NCI-H1105 treated with DMSO at 0.1 percent for 48 hours (cell line): Measurements from ENCODE around the gene UNC5B.
"Not testable (repeated sequence)": the region's sequence is repeated elsewhere in the genome, so short reads cannot be mapped to it uniquely, and the experiment has no call there.

ENCODE experiments used
- DNase-seq: peaks from one replicate; lab custom pipeline; 2025; lab: John Stamatoyannopoulos, UW

The UNC5B gene

DNA sequence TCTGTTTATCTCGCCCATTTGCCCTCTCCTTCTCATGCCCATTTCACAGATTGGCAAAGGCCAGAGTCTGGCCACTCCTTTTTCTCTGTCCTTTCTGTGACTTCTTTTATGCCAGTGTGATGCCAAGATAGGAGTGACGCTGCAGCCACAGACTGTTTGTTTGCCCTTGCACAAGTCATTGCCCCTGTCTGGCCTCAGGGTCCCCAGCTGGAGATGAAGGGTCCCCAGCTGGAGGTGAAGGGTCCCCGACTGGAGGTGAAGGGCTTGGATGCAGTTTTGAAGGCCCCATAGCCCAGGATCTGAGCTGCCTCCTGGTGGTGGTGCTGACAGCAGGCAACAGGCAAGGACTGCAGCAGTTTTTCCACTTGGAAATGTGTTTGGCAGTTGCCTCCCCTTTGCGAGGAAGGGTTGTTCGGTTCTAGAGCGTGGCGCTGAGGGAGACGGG, 55.9 kb downstream of the UNC5B start:
- DNase-seq: no peak

DNA sequence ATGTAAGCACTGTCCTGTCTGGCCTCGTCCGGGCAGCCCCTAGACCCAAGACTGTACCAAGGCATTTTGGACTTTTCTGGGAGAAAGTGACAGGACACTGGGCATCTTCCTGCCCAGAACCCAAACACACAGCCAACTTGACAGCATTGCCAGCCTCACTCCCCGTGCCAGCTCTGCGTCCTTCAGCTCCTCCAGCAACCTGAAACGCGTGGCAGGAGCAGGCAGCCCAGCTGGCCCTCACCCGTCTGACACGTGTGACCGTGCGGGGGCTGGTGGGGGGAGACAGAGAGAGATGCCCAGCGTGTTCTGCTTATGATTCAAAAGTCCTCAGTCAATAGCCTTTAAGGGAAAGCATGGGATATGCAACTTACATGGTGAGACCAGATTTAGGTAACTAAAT, 56.4 kb downstream of the UNC5B start:
- no peak for DNase-seq

DNA sequence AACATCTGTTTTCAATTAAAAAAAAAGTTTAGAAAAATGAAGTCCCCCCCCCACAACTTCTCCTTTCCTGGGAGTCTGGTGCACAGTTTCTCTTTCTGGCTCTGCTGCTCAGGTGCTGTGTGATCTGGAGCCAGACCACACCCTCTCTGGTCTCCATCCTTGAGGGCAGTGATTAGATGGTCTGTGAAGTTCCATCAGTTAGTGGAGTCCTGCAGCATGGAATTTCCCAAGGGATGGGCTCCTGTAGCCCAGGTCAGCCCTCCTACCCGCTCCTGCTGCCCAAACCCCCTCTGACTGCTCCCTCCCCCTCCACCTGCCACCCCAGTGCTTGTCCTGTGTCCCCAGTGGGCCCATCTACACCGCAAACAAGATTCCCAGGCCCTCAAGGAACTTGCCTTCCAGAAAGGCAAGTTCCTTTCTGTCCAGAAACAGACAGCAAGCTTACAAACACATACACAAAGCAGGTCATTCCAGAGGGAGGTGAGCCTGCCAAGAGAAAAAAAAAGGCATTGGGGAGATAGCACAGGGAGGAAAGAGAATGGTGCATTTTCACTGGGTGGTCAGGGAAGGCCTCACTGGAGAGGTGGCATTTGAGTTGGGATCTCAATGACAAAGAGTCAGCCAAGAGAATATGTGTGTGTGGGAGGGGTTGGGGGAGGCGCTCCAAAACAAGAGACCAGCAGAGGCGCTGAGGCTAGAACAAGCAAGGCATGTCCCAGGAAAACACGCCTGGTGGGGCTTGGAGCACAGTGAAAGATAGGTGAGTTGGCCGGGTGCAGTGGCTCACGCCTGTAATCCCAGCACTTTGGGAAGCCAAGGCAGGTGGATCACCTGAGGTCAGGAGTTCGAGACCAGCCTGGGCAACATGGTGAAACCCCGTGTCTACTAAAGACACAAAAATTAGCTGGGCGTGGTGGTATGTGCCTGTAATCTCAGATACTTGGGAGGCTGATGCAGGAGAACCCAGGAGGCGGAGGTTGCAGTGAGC, 57.2 kb downstream of the UNC5B start:
- DNase-seq: no peak

DNA sequence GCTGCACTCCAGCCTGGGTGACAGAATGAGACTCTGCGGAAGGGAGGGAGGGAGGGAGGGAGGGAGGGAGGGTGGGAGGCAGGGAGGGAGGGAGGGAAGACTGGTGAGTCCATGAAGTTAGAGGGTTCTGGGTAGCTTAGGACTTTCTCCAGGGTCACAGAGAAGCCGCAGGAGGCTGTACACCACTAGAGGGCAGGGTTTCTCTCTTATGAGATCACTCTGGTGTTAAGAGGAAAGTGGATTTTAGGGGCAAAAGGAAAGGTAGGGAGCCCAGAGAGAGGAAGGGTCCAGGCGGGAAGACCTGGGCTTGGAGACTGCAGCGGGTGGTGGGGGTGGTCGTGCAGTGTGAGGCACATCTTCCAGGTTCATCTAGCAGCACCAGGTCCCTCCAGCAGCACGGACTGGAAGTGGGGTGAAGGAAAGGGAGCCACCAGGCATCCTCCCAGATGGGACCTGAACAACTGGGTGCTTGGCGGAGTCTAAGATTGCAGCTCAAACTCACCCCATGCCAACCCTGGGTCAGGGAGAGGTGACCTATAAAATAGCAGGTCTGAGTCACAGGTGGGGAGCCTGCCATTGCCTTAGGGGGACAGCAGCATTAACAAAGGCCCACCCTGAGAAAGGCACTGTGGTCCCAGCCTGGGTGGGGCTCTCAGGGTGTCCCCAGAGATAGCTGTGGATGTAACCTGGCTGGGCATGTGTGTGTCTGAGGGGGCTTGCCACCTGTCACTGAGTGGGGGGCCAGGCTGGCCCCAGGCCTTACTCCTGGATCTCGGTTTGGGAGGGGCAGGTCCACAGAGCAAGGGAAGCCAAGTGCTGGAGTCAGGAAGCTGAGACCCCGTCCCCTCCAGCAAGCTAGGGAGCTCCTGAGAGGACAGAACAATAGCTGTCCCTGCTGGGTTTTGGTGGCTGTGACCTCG, 58.2 kb downstream of the UNC5B start:
- DNase-seq: peak; percentile 33

DNA sequence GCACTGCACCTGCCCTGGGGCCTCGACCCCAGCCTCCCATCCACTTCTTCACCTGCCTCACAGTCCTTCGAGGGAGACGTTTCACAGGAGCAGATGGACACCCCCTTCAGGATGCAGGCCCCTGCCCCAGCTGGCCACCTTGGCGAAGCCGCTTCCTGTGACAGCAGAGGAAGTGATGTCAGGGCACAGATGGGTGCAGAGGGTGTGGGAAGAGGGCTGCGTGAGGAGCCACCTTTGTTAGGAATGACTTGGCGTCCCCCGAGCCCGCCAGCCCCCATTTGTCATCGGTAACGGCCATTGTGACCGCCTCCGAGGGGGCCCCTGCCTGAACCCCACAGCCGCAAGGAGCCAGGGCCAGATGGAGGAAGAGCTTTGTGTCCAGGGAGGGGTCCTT, 59.3 kb downstream of the UNC5B start:
- no peak for DNase-seq

DNA sequence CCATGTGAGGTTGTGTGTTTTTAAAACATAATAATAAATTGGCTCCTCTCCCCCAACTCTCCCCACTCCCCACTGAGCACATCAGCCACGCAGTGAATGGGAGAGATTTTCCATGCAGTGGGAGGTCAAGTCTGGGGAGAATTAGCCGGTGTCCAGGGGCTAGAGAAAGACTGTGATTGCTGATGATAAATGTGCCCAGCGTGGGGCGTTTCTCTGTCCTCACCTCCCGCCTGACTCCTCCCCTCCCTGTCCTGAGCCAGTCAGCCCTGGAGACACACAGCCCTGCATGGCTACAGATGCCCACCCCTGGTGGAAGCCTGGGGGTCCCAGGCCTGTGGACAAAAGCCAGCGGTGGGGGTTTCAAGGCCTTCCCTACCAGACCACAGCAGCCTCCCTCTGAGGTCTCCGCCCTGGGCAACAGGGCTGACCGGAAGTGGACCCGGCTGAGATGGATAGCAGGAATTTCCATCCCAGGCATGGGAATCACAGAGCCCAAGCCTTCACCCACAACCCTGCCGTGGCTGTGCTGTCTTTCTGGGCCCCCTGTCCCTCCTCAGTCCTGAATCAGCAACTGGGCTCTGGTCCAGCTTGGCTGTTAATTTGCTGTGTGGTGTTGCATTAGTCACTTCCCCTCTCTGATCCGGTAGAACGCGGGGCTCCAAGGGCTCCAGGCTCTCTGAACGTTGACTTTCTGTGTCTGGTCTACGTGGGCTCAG, 59.8 kb downstream of the UNC5B start:
- no peak for DNase-seq

DNA sequence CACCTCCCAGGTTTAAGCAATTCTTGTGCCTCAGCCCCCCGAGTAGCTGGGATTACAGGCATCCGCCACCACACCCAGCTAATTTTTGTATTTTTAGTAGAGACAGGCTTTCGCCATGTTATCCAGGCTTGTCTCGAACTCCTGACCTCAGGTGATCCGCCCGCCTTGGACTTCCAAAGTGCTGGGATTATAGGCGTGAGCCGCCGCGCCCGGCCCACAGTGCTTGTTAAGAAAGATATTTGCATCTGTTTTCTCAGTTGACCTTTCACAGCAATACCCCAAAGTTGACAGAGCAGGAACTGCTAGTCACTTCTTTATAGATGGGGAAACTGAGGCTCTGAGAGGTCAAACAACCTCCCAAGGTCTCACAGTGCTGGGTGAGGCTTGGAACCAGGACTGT, 60.6 kb downstream of the UNC5B start:
- DNase-seq: not testable (repeated sequence)

DNA sequence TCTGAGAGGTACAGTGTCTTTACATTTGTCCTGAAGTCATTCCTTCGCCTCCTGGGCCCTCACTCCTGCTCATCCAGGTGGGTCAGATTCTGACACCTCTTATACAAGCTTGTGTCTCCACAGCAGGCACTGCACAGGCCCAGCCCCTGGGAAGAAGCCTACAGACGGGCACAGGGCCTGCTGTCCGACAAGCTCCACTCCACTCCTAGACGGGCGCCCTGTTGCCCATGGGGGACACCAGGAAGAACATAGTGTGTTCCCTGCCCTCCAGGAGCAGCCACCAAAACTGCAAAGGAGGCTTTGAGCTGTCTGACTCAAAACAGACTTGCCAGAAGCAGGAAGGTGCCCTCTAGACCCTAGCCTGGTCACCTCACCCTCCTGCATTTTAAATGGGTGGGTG, 61.1 kb downstream of the UNC5B start:
- no peak for DNase-seq

DNA sequence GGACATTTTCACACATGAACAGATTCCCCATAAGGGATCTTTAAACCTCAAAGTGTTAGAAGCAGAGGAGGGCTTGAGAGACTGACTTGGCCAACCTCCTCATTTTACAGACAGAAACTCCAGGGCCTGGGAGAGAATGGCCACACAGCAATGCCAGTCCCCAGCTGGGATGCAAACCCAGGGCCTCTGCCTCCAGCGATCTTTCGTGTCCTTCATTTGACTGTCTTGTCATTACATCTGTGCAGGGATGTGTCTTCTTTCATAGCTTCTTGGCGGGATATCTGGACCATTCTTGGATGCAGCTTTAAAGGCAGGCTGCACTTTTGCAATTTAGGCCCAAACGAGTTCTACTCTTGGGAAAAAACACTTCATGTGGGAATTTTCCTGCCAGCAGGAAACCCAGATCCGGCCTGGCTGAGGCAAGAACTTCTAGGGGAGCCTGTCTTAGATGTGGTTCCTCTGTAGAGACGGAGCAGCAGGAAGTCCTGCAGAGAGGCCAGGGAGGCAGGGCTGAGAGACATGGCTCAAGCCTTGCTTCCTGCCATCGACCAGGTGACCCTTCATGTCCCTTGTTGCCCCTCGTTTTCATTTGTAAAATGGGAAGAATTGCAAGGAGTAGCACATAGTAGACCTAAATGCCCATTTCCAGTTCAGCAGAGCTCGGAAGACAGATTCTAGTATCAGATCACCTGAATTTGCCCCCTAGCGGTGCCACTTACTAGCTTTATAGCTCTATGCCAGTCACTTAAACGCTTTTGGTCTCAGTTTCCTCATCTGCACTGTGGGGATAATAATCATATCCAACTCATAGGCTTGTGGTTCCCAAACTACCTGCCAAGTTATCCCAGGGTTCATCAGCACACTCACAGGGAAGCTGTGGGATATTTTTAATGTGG, 62.8 kb downstream of the UNC5B start:
- DNase-seq: no peak

DNA sequence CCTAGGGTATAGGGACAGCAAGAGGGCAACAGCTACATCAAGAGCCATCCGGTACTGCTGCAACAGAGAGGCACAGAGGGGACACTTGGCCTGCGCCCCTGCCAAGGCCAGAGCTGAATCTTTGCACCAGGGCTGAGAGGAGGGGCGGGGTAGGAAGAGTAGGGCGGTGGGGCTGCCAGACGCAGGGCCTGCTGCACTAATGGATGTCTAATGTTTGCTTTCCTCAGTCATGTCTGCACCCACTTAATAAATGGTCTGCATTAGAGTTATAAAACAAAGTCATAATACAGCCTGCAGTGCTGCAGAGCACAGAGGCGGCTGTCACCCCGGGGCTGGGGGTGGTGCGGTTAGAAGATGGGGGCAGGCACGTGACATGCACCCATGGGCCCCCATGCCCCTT, 64.5 kb downstream of the UNC5B start:
- no peak for DNase-seq

DNA sequence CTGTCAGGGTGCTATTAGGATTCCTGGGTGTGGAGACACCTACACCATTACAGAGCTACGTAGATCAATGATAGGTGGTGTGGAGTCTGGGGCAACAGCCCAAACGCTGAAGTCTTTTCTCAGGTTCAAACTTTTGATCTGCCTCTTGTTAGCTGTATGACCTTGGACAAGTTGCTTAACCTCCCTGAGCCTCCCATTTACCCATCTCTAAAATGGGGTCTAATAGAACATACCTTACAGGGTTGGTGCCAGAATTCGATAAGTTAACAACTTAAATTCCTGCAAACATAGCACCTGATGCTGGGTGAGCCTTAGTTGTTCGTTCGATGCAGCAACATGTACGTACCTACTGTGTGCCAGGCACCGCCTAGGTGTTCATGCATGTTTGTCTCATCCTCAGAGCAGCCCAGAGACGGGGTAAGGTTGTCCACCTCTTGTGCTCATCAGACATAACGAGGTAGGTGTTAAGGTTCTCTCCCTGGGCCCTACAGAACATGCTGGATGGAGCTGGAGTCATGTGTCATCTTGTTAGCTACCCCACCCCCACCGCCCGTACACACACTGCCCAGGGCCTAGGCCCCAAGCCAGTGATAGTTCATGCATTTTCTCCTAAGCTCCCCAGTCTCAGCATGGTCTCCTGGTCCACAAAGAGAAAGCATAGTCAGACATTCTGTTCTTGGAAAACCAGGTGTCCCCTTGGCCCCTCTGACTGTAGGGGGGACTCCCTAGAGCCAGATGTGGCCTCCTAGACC, 65.7 kb downstream of the UNC5B start:
- DNase-seq: no peak

DNA sequence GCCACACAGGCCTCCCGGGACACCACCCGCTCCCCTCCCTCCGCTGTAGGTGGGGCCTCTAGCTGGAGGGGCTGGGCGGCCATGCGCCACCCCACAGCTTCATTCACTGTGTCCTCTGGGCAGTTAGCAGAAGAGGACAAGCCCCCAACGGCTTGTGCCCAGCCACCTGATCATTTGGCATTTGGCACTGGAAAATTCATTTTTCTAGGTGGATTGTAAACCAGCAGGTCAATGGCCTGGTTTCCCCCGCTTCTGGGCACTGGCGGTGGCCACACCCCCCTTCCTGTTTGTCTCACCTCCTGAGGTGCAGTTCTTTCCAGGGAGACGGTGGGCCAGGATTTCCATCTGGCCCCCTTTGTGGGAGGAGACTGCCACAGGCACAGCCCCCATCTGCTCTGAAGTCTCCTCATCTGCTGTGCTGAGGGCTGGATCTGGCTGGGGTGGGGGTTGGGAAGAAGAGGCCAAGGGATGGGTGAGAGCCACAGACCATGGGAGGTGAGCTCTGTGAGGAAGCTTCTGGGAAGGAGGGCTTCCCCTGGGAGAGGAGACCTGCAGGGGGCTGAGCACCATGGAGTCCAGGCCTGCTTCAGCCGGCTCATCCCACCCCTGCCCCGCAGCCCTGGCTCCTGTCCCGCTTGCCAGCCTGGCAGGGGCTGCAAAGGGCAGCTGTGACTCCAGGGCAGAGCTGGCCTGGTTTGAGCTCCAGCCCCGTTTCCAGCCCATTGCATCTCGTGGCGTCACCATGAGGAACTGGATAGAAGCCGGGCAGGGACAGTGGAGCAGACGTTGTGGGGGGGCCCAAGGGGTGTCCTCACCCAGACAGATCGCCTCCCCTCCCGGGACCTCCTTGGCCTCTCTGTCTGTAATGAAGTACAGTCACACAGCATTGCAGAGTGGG, 66.6 kb downstream of the UNC5B start:
- DNase-seq: no peak

DNA sequence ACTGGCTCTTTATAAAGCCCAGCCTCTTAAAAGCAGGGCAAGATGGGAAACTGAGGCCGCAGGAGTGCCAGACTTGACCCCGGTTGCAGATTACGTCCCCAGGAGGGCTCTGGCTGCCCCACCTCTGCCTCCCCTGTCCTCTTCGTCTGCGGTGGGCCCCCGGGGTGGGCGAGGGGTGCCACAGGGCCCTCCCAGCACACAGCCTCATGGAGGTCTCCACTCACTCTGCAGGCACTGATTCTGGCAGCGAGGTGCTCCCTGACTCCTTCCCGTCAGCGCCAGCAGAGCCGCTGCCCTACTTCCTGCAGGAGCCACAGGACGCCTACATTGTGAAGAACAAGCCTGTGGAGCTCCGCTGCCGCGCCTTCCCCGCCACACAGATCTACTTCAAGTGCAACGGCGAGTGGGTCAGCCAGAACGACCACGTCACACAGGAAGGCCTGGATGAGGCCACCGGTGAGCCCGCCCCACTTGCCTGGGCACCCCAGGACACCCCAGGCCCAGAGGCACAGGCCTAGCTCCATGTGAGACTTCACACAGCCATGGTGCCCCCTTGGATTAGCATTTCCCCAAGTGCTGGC, 67.3 kb downstream of the UNC5B start:
- no peak for DNase-seq

DNA sequence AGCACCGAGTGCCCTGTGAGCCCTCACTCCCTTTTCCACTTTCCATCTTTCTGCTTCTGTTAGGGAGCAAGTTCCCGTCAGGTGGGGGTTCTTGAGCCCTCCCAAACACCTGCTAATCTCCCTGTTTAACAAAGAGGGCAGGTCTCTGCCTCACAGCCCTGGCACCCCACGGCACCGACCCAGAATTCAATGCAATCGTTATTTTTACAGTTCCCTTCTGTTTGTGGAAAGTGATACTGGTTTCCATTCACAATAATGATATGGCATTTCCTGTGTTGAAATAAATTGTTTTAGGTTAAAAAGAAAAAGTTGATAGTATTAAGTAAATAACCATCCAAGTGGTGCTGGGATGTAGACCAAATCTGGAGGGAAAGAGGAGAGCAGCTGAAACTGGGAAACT, 67.8 kb downstream of the UNC5B start:
- no peak for DNase-seq

DNA sequence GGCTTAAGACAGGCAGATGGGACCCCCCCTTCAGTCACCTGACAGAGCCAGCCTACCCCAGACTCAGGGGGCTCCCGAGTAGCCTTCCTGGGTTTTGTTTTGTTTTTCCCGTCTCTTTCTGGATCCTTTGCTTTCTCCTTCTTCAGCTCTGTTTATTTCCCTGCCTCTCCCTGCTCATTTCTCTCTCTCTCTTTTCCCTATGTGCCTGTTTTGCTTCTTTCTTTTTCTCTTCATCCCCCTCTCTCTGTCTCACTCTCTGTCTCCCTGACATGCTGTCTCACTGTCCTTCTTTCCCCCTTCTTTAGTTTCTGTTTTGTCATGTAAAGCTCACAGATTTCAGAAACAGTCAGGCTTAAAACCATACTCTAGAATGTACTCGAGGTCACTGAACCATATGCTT, 68.5 kb downstream of the UNC5B start:
- no peak for DNase-seq

DNA sequence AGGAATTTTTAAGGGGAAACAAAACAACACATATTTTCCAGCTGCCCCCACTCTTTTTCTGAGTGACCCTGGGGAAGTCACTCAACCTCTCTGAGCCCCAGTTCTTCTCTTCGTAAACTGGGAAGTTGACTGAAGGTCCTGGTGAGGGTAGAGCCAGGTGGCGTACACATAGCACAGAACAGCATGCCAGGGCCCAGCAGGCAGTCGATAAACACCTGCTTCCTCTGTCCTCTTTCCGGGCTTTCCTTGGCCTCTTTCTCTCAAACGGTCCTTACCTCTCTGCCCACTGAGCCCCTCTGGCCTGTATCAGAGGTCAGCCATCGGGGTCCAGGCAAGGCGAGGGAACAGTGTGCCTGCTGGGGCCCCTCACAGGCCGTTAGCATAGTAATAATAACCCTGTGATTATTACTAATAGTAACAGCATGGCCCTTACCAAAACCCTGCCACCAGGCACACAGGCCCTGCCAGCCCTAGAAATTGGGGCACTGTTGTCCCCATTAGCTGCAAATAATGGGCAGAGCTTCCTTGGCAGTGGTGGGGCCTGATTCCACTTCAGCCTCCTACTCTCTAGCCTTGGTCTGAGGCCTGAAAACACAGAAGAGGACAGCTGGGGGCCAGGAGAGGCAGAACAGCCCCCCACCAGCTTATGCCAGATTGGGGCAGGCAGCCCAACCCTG, 69.4 kb downstream of the UNC5B start:
- no peak for DNase-seq

DNA sequence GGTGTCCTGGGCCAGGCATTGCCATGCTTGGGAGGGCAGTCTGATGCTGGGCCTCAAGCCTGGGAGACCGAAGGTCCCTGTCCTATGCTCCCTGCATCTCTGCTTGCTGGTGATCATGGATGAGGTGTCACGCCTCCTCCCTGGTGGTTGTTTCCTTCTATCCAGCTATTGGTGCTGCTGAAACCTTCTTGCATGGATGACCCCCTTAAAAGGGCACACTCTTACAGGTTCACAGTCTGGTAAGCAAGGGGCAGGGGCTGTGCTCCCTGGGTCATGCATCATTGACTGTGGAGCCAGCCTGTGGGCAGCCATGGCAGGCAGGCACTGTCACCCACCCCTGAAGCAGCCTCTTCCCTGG, 69.9 kb downstream of the UNC5B start:
- no peak for DNase-seq

DNA sequence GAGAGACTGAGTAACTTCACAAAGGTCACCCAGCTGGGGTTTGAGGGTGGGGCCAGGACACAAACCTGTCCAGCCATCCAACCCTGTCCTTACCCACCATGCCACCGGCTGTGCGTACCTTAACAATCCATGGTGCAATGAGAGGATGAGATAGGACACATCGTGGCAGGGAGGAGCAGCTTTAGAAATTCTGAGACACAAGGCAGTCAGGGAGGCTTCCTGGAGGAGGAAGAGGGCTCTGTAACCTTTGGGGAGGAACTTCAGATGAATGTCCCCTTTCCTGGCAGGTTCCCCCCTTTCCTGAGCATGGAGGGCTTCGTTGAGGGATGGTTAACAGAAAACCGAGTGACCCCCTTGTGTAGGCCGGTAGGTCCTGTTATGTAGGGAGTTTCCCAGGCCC, 71.0 kb downstream of the UNC5B start:
- DNase-seq: no peak
